HG03280 (cell line): ENCODE results near the gene GLP2R.
"Not testable (repeated sequence)": the region's sequence is repeated elsewhere in the genome, so short reads cannot be mapped to it uniquely, and the experiment has no call there.

Source experiments
- ATAC-seq: cut with Tn5 transposase; IDR thresholded peaks from one replicate; pipeline ENCODE4 v1.9.1; 2021; ENCODE audit warnings: mild to moderate bottlenecking, moderate library complexity; ENCODE audit not compliant: unreplicated experiment

Gene GLP2R

GRCh38 chr17:9825641-9826150, at the start of gene GLP2R:
GLP2R (plus strand) TSS chr17:9825924; CDS start chr17:9826064, 140 bp downstream.
- no peak for ATAC-seq

- ATAC-seq: no peak
Measured at GRCh38 chr17:9776911-9777310, 48.8 kb upstream of the GLP2R start.

GRCh38 chr17:9780552-9780951, 45.2 kb upstream of the GLP2R start:
- no peak for ATAC-seq

GRCh38 chr17:9783050-9783449, 42.7 kb upstream of the GLP2R start:
- no peak for ATAC-seq

- ATAC-seq: not testable (repeated sequence)
Measured at GRCh38 chr17:9783465-9783864, 42.3 kb upstream of the GLP2R start.

- ATAC-seq: no peak
Measured at GRCh38 chr17:9784544-9784943, 41.2 kb upstream of the GLP2R start.

- ATAC-seq: no peak
Measured at GRCh38 chr17:9788601-9789000, 37.1 kb upstream of the GLP2R start.

GRCh38 chr17:9790316-9790715, 35.4 kb upstream of the GLP2R start:
- ATAC-seq: no peak

GRCh38 chr17:9790889-9791876, 34.5 kb upstream of the GLP2R start, which contains the start of gene DHRS7C:
DHRS7C (minus strand) TSS chr17:9791592; CDS start chr17:9791284, 308 bp downstream.
- no peak for ATAC-seq

GRCh38 chr17:9792181-9792840, 33.4 kb upstream of the GLP2R start:
- ATAC-seq: no peak

GRCh38 chr17:9798008-9798407, 27.7 kb upstream of the GLP2R start:
- ATAC-seq: no peak

- no peak for ATAC-seq
Measured at GRCh38 chr17:9798724-9799123, 27.0 kb upstream of the GLP2R start.

- ATAC-seq: no peak
Measured at GRCh38 chr17:9801505-9801904, 24.2 kb upstream of the GLP2R start.

- ATAC-seq: no peak
Measured at GRCh38 chr17:9802294-9802693, 23.4 kb upstream of the GLP2R start.

GRCh38 chr17:9802697-9803096, 23.0 kb upstream of the GLP2R start:
- no peak for ATAC-seq

GRCh38 chr17:9805769-9806168, 20.0 kb upstream of the GLP2R start:
- ATAC-seq: no peak

GRCh38 chr17:9806699-9807098, 19.0 kb upstream of the GLP2R start:
- ATAC-seq: no peak

- ATAC-seq: no peak
Measured at GRCh38 chr17:9809409-9809808, 16.3 kb upstream of the GLP2R start.

- ATAC-seq: no peak
Measured at GRCh38 chr17:9810100-9810949, 15.4 kb upstream of the GLP2R start.

GRCh38 chr17:9811086-9811485, 14.6 kb upstream of the GLP2R start:
- no peak for ATAC-seq

GRCh38 chr17:9811537-9811936, 14.2 kb upstream of the GLP2R start:
- no peak for ATAC-seq
